Heart right ventricle (tissue), 16 donors: Measurements from ENCODE around the gene ABLIM1. TPM values are rescaled to one million over a fixed set of nuclear protein-coding genes. Genes with fewer than 3 reads are reported as not detected.

Source experiments
- ATAC-seq, 8 donors: fragments of 200-7000 bp; cut with Tn5 transposase; one replicate each; pipeline ENCODE4 v1.9.1; 2020; ENCODE audit warnings: mild to moderate bottlenecking in 8 of 8, moderate library complexity in 8 of 8, moderate number of reproducible peaks in 1 of 8
- DNase-seq, 2 donors: peaks; one replicate each; pipeline ENCODE4 v3.0.0-alpha.2; 2020
- H3K27ac ChIP-seq, 10 donors: fragments of 200-600 bp; sonication (generic) in 2 of 10; one replicate each; pipeline versions ENCODE4 v1.5.0 to v1.8.0; 2020 to 2022; ENCODE audit warnings: mild to moderate bottlenecking in 3 of 10
- H3K27me3 ChIP-seq, 7 donors: fragments of 200-600 bp; one replicate each; pipeline ENCODE4 v1.8.0; 2021 to 2022; ENCODE audit warnings: mild to moderate bottlenecking in 2 of 7
- H3K36me3 ChIP-seq, 9 donors: fragments of 200-600 bp; sonication (generic) in 1 of 9; one replicate each; pipeline versions ENCODE4 v1.5.0 to v1.8.0; 2020 to 2022; ENCODE audit warnings: mild to moderate bottlenecking in 2 of 9
- H3K4me1 ChIP-seq, 9 donors: fragments of 200-600 bp; sonication (generic) in 1 of 9; one replicate each; pipeline versions ENCODE4 v1.5.0 to v1.8.0; 2020 to 2022; ENCODE audit warnings: mild to moderate bottlenecking in 4 of 9
- H3K4me3 ChIP-seq, 10 donors: fragments of 200-600 bp; sonication (generic) in 2 of 10; one replicate each; pipeline versions ENCODE4 v1.5.0 to v1.8.0; 2020 to 2022; ENCODE audit warnings: mild to moderate bottlenecking in 7 of 10, moderate library complexity in 2 of 10
- H3K9me3 ChIP-seq, 11 donors: fragments of 200-600 bp in 10 of 11; sonication (generic) in 2 of 11; one replicate each; pipeline versions ENCODE4 v1.5.0 to v1.8.0; 2013 to 2022; ENCODE audit warnings: mild to moderate bottlenecking in 2 of 11, control low read depth in 1 of 11, moderate library complexity in 1 of 11
- WGBS, 2 donors: extraction: QIAGEN DNeasy Blood & Tissue Kit; methylation state at CpG; one replicate each; pipeline ENCODE4 v1.1.7; 2013; ENCODE audit warnings: inconsistent platforms in 1 of 2; 5-methylcytosine and 5-hydroxymethylcytosine counted together
- intact Hi-C, 10 donors: fragments of 100-400 bp; cut with DNase I; formaldehyde crosslinking; loops; one replicate each; pipeline versions ENCODE4 v1.11.1 to v1.14.2; 2022
- polyA plus RNA-seq, 2 donors: library from polyadenylated mRNA; stranded (reverse); fragments of 200-250 nt; gene quantifications; one replicate each; pipeline ENCODE4 v1.2.3, GENCODE V29; 2013
- total RNA-seq, 10 donors: library from RNA; stranded (reverse); fragmentation: NEBNext Ultra II Directional in 3 of 10; extraction: Animal tissue kit (Norgen Biotek cat#: 25700) in 3 of 10; gene quantifications; one replicate each; pipeline versions ENCODE4 v1.2.1 to v1.2.4, GENCODE V29; 2021 to 2023
- TF ChIP-seq, protein P1 (sequence below), 9 donors: fragments of 200-600 bp; sonication (generic) in 2 of 9; IDR thresholded peaks; one replicate each; pipeline versions ENCODE4 v1.5.0 to v1.8.0; 2021 to 2022; ENCODE audit warnings: antibody characterized with exemption in 9 of 9, mild to moderate bottlenecking in 5 of 9, moderate library complexity in 1 of 9
- donor health status: Arrhythmogenic right ventricular cardiomyopathy.
- donor health status: ischemic (EF 13 %, LVEDD 7.1; RV severe dilation, severe dysfunction).
- donor health status: healthy with polysubstance abuse.
- donor health status: DM: no; HTN: yes; CAD: no.
- donor health status: DM: no; HTN: no; CAD: no.
- donor health status: ischemic (EF 25% LVEDD 6.9; RV normal size, moderate dysfunction).
- donor health status: ischemic (EF 25% LVEDD 5.7; RV mildly dilated, moderate dysfunction).
- donor health status: healthy.
- donor health status: DM: yes; HTN: yes; CAD: no.
- donor health status: Ischemic cardiomyopathy.
- donor health status: ischemic (EF 35%, LVEDD 5.7; RV mildly dilated, moderate dysfunction).
- donor health status: nonischemic (EF 11% LVEDD 7.7; RV severe dilation, severe dysfunction).
- donor health status: DM: yes; HTN: yes; CAD: no.
- donor health status: PGD.
- donor health status: ischemic (EF 29% LVEDD 5.4; RV normal size, mild dysfunction).
- donor health status: nonischemic (EF 23%, LVEDD 6.1; RV moderate dilation, normal function).

Gene ABLIM1
- total and polyA plus RNA-seq, 12 donors: 119 to 816 (median 600) TPM

DNA sequence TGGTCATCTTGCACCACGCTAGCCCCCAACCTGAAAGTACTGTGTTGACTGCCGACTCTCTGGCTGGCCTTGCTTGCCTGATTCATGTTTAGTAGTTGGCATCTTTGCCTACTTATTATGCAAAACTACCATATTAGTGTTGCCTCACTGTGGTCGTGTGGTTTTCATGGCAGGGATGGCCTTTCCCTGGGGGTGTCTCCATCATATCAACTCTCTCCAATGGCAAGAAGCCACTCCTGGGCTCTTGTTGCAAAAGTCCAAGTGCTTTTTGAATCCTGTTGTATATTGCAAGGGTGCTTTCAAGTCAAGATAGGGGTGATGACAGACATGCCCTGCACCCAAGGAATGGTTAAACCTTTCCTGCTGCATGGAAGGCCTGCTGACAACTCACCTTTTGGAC lies 39.4 kb downstream of the ABLIM1 start:
- 56 to 58% methylated on average over 3 of the region's 3 CpGs for WGBS, 2 donors
- DNase-seq (no peak), ATAC-seq (peak; percentile 20 to 75 (median 48))
- TF ChIP-seq, protein P1, sequence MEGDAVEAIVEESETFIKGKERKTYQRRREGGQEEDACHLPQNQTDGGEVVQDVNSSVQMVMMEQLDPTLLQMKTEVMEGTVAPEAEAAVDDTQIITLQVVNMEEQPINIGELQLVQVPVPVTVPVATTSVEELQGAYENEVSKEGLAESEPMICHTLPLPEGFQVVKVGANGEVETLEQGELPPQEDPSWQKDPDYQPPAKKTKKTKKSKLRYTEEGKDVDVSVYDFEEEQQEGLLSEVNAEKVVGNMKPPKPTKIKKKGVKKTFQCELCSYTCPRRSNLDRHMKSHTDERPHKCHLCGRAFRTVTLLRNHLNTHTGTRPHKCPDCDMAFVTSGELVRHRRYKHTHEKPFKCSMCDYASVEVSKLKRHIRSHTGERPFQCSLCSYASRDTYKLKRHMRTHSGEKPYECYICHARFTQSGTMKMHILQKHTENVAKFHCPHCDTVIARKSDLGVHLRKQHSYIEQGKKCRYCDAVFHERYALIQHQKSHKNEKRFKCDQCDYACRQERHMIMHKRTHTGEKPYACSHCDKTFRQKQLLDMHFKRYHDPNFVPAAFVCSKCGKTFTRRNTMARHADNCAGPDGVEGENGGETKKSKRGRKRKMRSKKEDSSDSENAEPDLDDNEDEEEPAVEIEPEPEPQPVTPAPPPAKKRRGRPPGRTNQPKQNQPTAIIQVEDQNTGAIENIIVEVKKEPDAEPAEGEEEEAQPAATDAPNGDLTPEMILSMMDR (IDR thresholded peaks at IDR 0.05): no peak
- Histone ChIP-seq H3K4me1 (peaks cover 26 to 98% (median 82%) of the 10 kb centered on the region in 9 donors), H3K27ac (peak overlapping the region in 7 of 10 donors; percentile 14 to 67 (median 45)), H3K27me3 (no peaks in the 10 kb centered on the region), H3K36me3 (peaks cover 0 to 20% (median 7%) of the 10 kb centered on the region in 9 donors), H3K9me3 (no peaks in the 10 kb centered on the region), H3K4me3 (no peak overlapping the region)
- intact Hi-C loops: loop anchor here in 2 of 10 donors (5.0 to 10.0 kb wide), 2 partner anchors 64 to 146 kb away; no protein-coding TSS in a partner anchor

DNA sequence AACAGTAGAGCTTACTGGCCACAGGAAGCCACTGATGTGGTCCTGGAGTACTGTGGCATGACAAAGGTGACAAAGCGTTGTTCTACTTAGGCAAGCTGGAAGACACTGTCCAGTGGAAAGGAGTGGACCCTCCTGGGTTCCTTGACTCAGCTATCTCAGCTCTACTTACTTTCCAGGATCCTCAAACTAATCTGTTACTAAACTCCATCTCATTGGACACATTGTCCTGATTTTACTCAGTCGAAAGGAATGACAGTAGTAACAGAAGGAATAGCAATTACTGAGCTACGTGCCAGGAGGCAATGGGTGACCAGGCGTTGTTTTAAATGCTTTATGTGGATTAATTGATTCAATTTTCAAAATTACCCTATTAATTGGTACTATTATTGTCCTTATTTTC lies 41.6 kb downstream of the ABLIM1 start:
- no peak overlapping the region for H3K4me3 ChIP-seq
- peaks cover 0 to 20% (median 7%) of the 10 kb centered on the region in 9 donors for H3K36me3 ChIP-seq
- no peaks in the 10 kb centered on the region for H3K27me3 ChIP-seq
- intact Hi-C loops: loop anchor here in 2 of 10 donors (5.0 to 10.0 kb wide), 2 partner anchors 62 to 144 kb away; no protein-coding TSS in a partner anchor
- WGBS, 2 donors: 65 to 76% methylated on average over 4 of the region's 4 CpGs
- peak overlapping the region in 6 of 10 donors; percentile 10 to 52 (median 36) for H3K27ac ChIP-seq
- DNase-seq: no peak
- ATAC-seq: no peak
- TF ChIP-seq, protein P1 (IDR thresholded peaks at IDR 0.05): no peak
- H3K9me3 ChIP-seq: no peaks in the 10 kb centered on the region
- H3K4me1 ChIP-seq: peaks cover 21 to 98% (median 83%) of the 10 kb centered on the region in 9 donors

DNA sequence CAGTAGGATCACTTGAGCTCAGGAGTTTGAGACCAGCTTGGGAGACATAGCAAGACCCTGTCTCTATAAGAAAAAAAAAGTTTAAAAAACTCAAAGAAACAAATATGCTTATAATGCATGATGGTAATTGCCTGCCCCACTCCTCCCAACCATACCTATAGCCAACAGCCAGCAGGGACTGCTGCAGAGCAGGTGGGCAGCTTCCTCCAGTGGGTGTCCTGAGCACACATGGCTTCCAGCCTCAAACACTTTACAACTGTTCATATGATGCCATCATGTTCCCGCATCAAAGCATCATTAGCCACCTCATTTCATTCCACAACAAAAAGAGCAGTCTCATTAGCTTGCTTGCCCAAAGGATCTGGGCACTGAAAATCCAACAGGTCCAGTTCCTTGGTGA lies 42.0 kb downstream of the ABLIM1 start:
- no peak overlapping the region for H3K4me3 ChIP-seq
- peak overlapping the region in 7 of 10 donors; percentile 8 to 52 (median 30) for H3K27ac ChIP-seq
- no peaks in the 10 kb centered on the region for H3K9me3 ChIP-seq
- TF ChIP-seq, protein P1 (IDR thresholded peaks at IDR 0.05): peak in 1 of 9 donors; percentile 7
- WGBS, 2 donors: 83 to 90% methylated on average over 1 of the region's 1 CpG
- ATAC-seq: no peak
- peaks cover 21 to 98% (median 80%) of the 10 kb centered on the region in 9 donors for H3K4me1 ChIP-seq
- no peak for DNase-seq
- H3K36me3 ChIP-seq: peaks cover 0 to 20% (median 7%) of the 10 kb centered on the region in 9 donors
- intact Hi-C loops: loop anchor here in 2 of 10 donors (5.0 to 10.0 kb wide), 2 partner anchors 61 to 144 kb away; no protein-coding TSS in a partner anchor
- no peaks in the 10 kb centered on the region for H3K27me3 ChIP-seq

DNA sequence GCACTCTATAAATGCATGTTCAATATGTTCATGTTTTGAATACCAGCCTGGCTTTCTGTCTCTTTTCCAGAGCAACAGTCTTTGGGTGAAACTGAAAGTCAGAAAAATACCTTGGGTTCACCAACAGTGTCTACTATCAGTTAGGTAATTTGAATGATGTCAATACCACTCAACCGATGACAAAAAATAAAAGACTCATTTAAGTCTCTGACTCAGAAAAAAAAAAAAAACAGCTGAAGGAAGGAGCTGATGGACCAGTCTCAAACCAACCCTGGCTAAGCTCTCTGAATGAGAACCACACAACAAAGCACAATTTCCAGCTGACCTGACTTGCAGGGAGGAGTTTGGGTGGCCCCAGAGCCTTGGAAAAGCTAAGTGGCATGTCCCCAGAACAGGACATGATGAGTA lies 42.5 kb downstream of the ABLIM1 start:
- WGBS, 2 donors: 51 to 61% methylated on average over 1 of the region's 1 CpG
- H3K27ac ChIP-seq: peak overlapping the region in 7 of 10 donors; percentile 2 to 64 (median 30)
- ATAC-seq: peak in 1 of 8 donors; percentile 12
- DNase-seq: no peak
- H3K9me3 ChIP-seq: no peaks in the 10 kb centered on the region
- no peaks in the 10 kb centered on the region for H3K27me3 ChIP-seq
- peaks cover 22 to 98% (median 81%) of the 10 kb centered on the region in 9 donors for H3K4me1 ChIP-seq
- TF ChIP-seq, protein P1 (IDR thresholded peaks at IDR 0.05): no peak
- no peak overlapping the region for H3K4me3 ChIP-seq
- H3K36me3 ChIP-seq: peaks cover 0 to 20% (median 7%) of the 10 kb centered on the region in 9 donors
- intact Hi-C loops: loop anchor here in 2 of 10 donors (5.0 to 10.0 kb wide), 2 partner anchors 61 to 143 kb away; no protein-coding TSS in a partner anchor
